ENCODE data around the gene DENND5A.

Gene DENND5A

GRCh38 chr11:9180784-9181183, 84.4 kb downstream of the DENND5A start:
- ChIA-PET CTCF (no interaction called here), POLR2A (no interaction called here)
- TF ChIP-seq NFRKB (IDR thresholded peaks at IDR 0.05): no peak
- TF ChIP-seq HDGF (IDR thresholded peaks at IDR 0.05; ENCODE audit: borderline replicate concordance): no peak
- no peak for TF ChIP-seq FOXA1 (IDR thresholded peaks at IDR 0.05)
- no peak for TF ChIP-seq ZNF384 (IDR thresholded peaks at IDR 0.05)
- no peak for TF ChIP-seq FOXK2 (IDR thresholded peaks at IDR 0.05)
- TF ChIP-seq BHLHE40 (IDR thresholded peaks at IDR 0.05; ENCODE audit: borderline replicate concordance): no peak
- TF ChIP-seq ELF4 (IDR thresholded peaks at IDR 0.05): no peak
- TF ChIP-seq SP1 (IDR thresholded peaks at IDR 0.05): no peak
- DNase-seq (ENCODE audit: extremely low spot score): no peak

GRCh38 chr11:9179141-9179540, 86.0 kb downstream of the DENND5A start:
- POLR2A ChIA-PET: no interaction called here
- no peak for TF ChIP-seq BHLHE40 (IDR thresholded peaks at IDR 0.05; ENCODE audit: borderline replicate concordance)
- no peak for TF ChIP-seq NFRKB (IDR thresholded peaks at IDR 0.05)
- TF ChIP-seq TARDBP (IDR thresholded peaks at IDR 0.05): no peak
- TF ChIP-seq FOXK2 (IDR thresholded peaks at IDR 0.05): no peak
- no peak for DNase-seq (ENCODE audit: extremely low spot score)
- CTCF ChIA-PET: no interaction called here

GRCh38 chr11:9178716-9179115, 86.4 kb downstream of the DENND5A start:
- POLR2A ChIA-PET: no interaction called here
- TF ChIP-seq TARDBP (IDR thresholded peaks at IDR 0.05) (no peak), L3MBTL2 (conservative IDR thresholded peaks at IDR 0.05) (no peak), ELF4 (IDR thresholded peaks at IDR 0.05) (no peak), SUZ12 (IDR thresholded peaks at IDR 0.05) (no peak), ARNT (IDR thresholded peaks at IDR 0.05) (no peak)
- DNase-seq (ENCODE audit: extremely low spot score): no peak
- CTCF ChIA-PET: no interaction called here

GRCh38 chr11:9177438-9178091, 87.6 kb downstream of the DENND5A start:
- ChIA-PET CTCF (no interaction called here), POLR2A (no interaction called here)
- TF ChIP-seq PKNOX1 (IDR thresholded peaks at IDR 0.05): no peak
- TF ChIP-seq FOXK2 (IDR thresholded peaks at IDR 0.05): no peak
- TF ChIP-seq FOXA1 (IDR thresholded peaks at IDR 0.05): no peak
- no peak for TF ChIP-seq FOXM1 (IDR thresholded peaks at IDR 0.05; ENCODE audit: borderline replicate concordance)
- TF ChIP-seq SP1 (IDR thresholded peaks at IDR 0.05): no peak
- TF ChIP-seq HDGF (IDR thresholded peaks at IDR 0.05; ENCODE audit: borderline replicate concordance): no peak
- no peak for TF ChIP-seq CTBP1 (IDR thresholded peaks at IDR 0.05; ENCODE audit: borderline replicate concordance)
- TF ChIP-seq L3MBTL2 (conservative IDR thresholded peaks at IDR 0.05): no peak
- DNase-seq (ENCODE audit: extremely low spot score): no peak

GRCh38 chr11:9176550-9176949, 88.6 kb downstream of the DENND5A start:
- ChIA-PET CTCF (no interaction called here), POLR2A (no interaction called here)
- no peak for DNase-seq (ENCODE audit: extremely low spot score)
- TF ChIP-seq ARNT (IDR thresholded peaks at IDR 0.05): no peak
- no peak for TF ChIP-seq ZNF384 (IDR thresholded peaks at IDR 0.05)
- no peak for TF ChIP-seq CTBP1 (IDR thresholded peaks at IDR 0.05; ENCODE audit: borderline replicate concordance)
- TF ChIP-seq FOXK2 (IDR thresholded peaks at IDR 0.05): no peak
- TF ChIP-seq LEF1 (IDR thresholded peaks at IDR 0.05; ENCODE audit: borderline replicate concordance): no peak
- no peak for TF ChIP-seq ELF4 (IDR thresholded peaks at IDR 0.05)
- no peak for TF ChIP-seq TARDBP (IDR thresholded peaks at IDR 0.05)
- no peak for TF ChIP-seq HDGF (IDR thresholded peaks at IDR 0.05; ENCODE audit: borderline replicate concordance)
- TF ChIP-seq BHLHE40 (IDR thresholded peaks at IDR 0.05; ENCODE audit: borderline replicate concordance): no peak
- no peak for TF ChIP-seq NFRKB (IDR thresholded peaks at IDR 0.05)
- TF ChIP-seq PKNOX1 (IDR thresholded peaks at IDR 0.05): no peak
- no peak for TF ChIP-seq FOXM1 (IDR thresholded peaks at IDR 0.05; ENCODE audit: borderline replicate concordance)
- no peak for TF ChIP-seq SUZ12 (IDR thresholded peaks at IDR 0.05)
- TF ChIP-seq SP1 (IDR thresholded peaks at IDR 0.05): no peak
- TF ChIP-seq FOXA1 (IDR thresholded peaks at IDR 0.05): no peak
- no peak for TF ChIP-seq L3MBTL2 (conservative IDR thresholded peaks at IDR 0.05)

- no peak for TF ChIP-seq ARNT (IDR thresholded peaks at IDR 0.05)
- no peak for TF ChIP-seq ZNF384 (IDR thresholded peaks at IDR 0.05)
- no peak for TF ChIP-seq PKNOX1 (IDR thresholded peaks at IDR 0.05)
- no peak for TF ChIP-seq SP1 (IDR thresholded peaks at IDR 0.05)
- TF ChIP-seq TARDBP (IDR thresholded peaks at IDR 0.05): no peak
- no peak for TF ChIP-seq BHLHE40 (IDR thresholded peaks at IDR 0.05; ENCODE audit: borderline replicate concordance)
- TF ChIP-seq NFRKB (IDR thresholded peaks at IDR 0.05): no peak
- no peak for TF ChIP-seq SUZ12 (IDR thresholded peaks at IDR 0.05)
- no peak for TF ChIP-seq HDGF (IDR thresholded peaks at IDR 0.05; ENCODE audit: borderline replicate concordance)
- TF ChIP-seq ELF4 (IDR thresholded peaks at IDR 0.05): no peak
- no peak for TF ChIP-seq CTBP1 (IDR thresholded peaks at IDR 0.05; ENCODE audit: borderline replicate concordance)
- no peak for TF ChIP-seq FOXK2 (IDR thresholded peaks at IDR 0.05)
- no peak for TF ChIP-seq FOXM1 (IDR thresholded peaks at IDR 0.05; ENCODE audit: borderline replicate concordance)
- no peak for TF ChIP-seq FOXA1 (IDR thresholded peaks at IDR 0.05)
- TF ChIP-seq L3MBTL2 (conservative IDR thresholded peaks at IDR 0.05): no peak
- TF ChIP-seq LEF1 (IDR thresholded peaks at IDR 0.05; ENCODE audit: borderline replicate concordance): no peak
- DNase-seq (ENCODE audit: extremely low spot score): no peak
- ChIA-PET CTCF (no interaction called here), POLR2A (no interaction called here)
These were observed 89.0 kb downstream of the DENND5A start for GRCh38 chr11:9176136-9176535.

GRCh38 chr11:9172389-9172788, 92.8 kb downstream of the DENND5A start:
- CTCF ChIA-PET: no interaction called here
- no peak for DNase-seq (ENCODE audit: extremely low spot score)
- TF ChIP-seq NFRKB (IDR thresholded peaks at IDR 0.05) (no peak), L3MBTL2 (conservative IDR thresholded peaks at IDR 0.05) (no peak), FOXA1 (IDR thresholded peaks at IDR 0.05) (no peak), LEF1 (IDR thresholded peaks at IDR 0.05; ENCODE audit: borderline replicate concordance) (no peak), FOXK2 (IDR thresholded peaks at IDR 0.05) (no peak), SUZ12 (IDR thresholded peaks at IDR 0.05) (no peak), SP1 (IDR thresholded peaks at IDR 0.05) (no peak), PKNOX1 (IDR thresholded peaks at IDR 0.05) (no peak), BHLHE40 (IDR thresholded peaks at IDR 0.05; ENCODE audit: borderline replicate concordance) (no peak), ZNF384 (IDR thresholded peaks at IDR 0.05) (no peak), ELF4 (IDR thresholded peaks at IDR 0.05) (no peak), FOXM1 (IDR thresholded peaks at IDR 0.05; ENCODE audit: borderline replicate concordance) (no peak)
- POLR2A ChIA-PET: no interaction called here

Data from HEK293T (cell line).